Trophoblast cell (in vitro differentiated cells and primary cell): Measurements from ENCODE around the gene MRPL28.

Experiments used
- DNase-seq, 2 donors: peaks; one replicate each; pipeline ENCODE4 v3.0.0-alpha.2; 2016
- H2AFZ ChIP-seq: 2 replicates; pipeline ENCODE4 v1.6.1; 2013; ENCODE audit warnings: low read length, moderate library complexity, mild to moderate bottlenecking; ENCODE audit not compliant: insufficient read depth, poor library complexity
- H2AK5ac ChIP-seq: 2 replicates; pipeline ENCODE4 v1.6.1; 2013; ENCODE audit warnings: mild to moderate bottlenecking, low read length
- H2BK120ac ChIP-seq: 2 replicates; pipeline ENCODE4 v1.6.1; 2013; ENCODE audit warnings: low read length, mild to moderate bottlenecking, moderate library complexity; ENCODE audit not compliant: insufficient read depth, poor library complexity
- H2BK12ac ChIP-seq: 2 replicates; pipeline ENCODE4 v1.6.1; 2013; ENCODE audit warnings: mild to moderate bottlenecking, low read length, moderate library complexity
- H2BK5ac ChIP-seq: 2 replicates; pipeline ENCODE4 v1.6.1; 2013; ENCODE audit warnings: low read length, low read depth, moderate library complexity, mild to moderate bottlenecking; ENCODE audit not compliant: poor library complexity
- H3K14ac ChIP-seq: 2 replicates; pipeline ENCODE4 v1.6.1; 2013; ENCODE audit warnings: mild to moderate bottlenecking, low read length
- H3K18ac ChIP-seq: 2 replicates; pipeline ENCODE4 v1.6.1; 2013; ENCODE audit warnings: mild to moderate bottlenecking, low read length
- H3K23ac ChIP-seq: 2 replicates; pipeline ENCODE4 v1.6.1; 2013; ENCODE audit warnings: low read length
- H3K27ac ChIP-seq: 2 replicates; pipeline ENCODE4 v1.5.1; 2013; ENCODE audit warnings: low read depth, mild to moderate bottlenecking, inconsistent platforms, low read length, moderate library complexity
- H3K27me3 ChIP-seq: 2 replicates; pipeline ENCODE4 v1.6.1; 2013; ENCODE audit warnings: inconsistent platforms, mild to moderate bottlenecking, low read length, moderate library complexity; ENCODE audit not compliant: insufficient read depth
- H3K36me3 ChIP-seq, 2 experiments: 1 replicate in 1 of 2; 2 replicates in 1 of 2; pipeline ENCODE4 v1.6.1; 2013; ENCODE audit warnings: low read length in 2 of 2, mild to moderate bottlenecking in 2 of 2, moderate library complexity in 1 of 2; ENCODE audit not compliant: insufficient read depth in 2 of 2, control insufficient read depth in 1 of 2
- H3K4ac ChIP-seq: 2 replicates; pipeline ENCODE4 v1.6.1; 2013; ENCODE audit warnings: low read depth, mild to moderate bottlenecking, low read length, moderate library complexity
- H3K4me1 ChIP-seq, 2 experiments: 1 replicate in 1 of 2; 2 replicates in 1 of 2; pipeline ENCODE4 v1.6.1; 2013; ENCODE audit warnings: low read length in 2 of 2, mild to moderate bottlenecking in 2 of 2, moderate library complexity in 1 of 2; ENCODE audit not compliant: insufficient read depth in 2 of 2, control insufficient read depth in 1 of 2
- H3K4me2 ChIP-seq: 2 replicates; pipeline ENCODE4 v1.6.1; 2013; ENCODE audit warnings: inconsistent platforms, mild to moderate bottlenecking, low read length, moderate library complexity
- H3K4me3 ChIP-seq: 2 replicates; pipeline ENCODE4 v1.5.1; 2013; ENCODE audit warnings: mild to moderate bottlenecking, low read depth, low read length, inconsistent platforms
- H3K79me1 ChIP-seq: one replicate; pipeline ENCODE4 v1.6.1; 2013; ENCODE audit warnings: low read length
- H3K79me2 ChIP-seq: 2 replicates; pipeline ENCODE4 v1.6.1; 2013; ENCODE audit warnings: low read length, mild to moderate bottlenecking; ENCODE audit not compliant: control insufficient read depth, insufficient read depth, poor library complexity
- H3K9ac ChIP-seq: 2 replicates; pipeline ENCODE4 v1.6.1; 2013; ENCODE audit warnings: mild to moderate bottlenecking, low read length
- H3K9me3 ChIP-seq: 2 replicates; pipeline ENCODE4 v1.6.1; 2013; ENCODE audit warnings: low read depth, mild to moderate bottlenecking, control low read depth, inconsistent platforms, low read length; ENCODE audit not compliant: insufficient read depth
- H4K12ac ChIP-seq: 2 replicates; pipeline ENCODE4 v1.6.1; 2013; ENCODE audit warnings: low read depth, mild to moderate bottlenecking, low read length, moderate library complexity
- H4K8ac ChIP-seq: 2 replicates; pipeline ENCODE4 v1.6.1; 2013; ENCODE audit warnings: low read depth, mild to moderate bottlenecking, low read length, moderate library complexity
- H4K91ac ChIP-seq: one replicate; pipeline ENCODE4 v1.6.1; 2013; ENCODE audit warnings: low read depth, mild to moderate bottlenecking, low read length, moderate library complexity
- WGBS: extraction: QIAGEN DNeasy Blood & Tissue Kit; methylation state at CpG from one replicate; pipeline ENCODE4 v1.1.7; 2013; ENCODE audit warnings: missing lambda C conversion rate; ENCODE audit not compliant: insufficient read length, insufficient coverage; ENCODE audit errors: extremely low coverage; 5-methylcytosine and 5-hydroxymethylcytosine counted together

MRPL28 gene

DNA sequence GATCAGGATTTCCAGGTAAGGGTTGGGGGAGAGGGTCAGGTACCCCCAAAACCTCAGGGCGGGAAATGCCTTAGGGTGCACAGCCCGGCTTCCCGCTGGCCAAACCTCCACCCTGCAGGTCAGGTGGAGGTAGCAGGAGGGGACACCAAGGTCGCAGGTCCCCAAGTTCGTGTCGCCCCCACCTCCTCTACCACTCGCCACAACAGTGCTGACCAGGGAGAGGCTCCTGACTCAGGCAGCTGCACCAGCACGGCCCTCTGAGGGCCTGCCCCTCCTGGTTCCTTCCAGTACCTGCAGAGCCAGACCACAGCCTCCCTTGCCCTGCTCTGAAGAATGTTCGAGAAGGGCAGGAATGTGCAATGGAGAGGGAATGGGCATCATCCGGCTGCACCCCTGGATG, 3.9 kb downstream of the MRPL28 start:
- Histone ChIP-seq H3K27me3 (no peaks in the 10 kb centered on the region), H2BK12ac (no peak overlapping the region), H3K36me3 (peaks cover 34 to 39% of the 10 kb centered on the region in 2 experiments), H3K9me3 (no peaks in the 10 kb centered on the region), H3K9ac (no peak overlapping the region), H2AK5ac (no peak overlapping the region), H3K79me2 (no peaks in the 10 kb centered on the region), H3K23ac (no peak overlapping the region), H2AFZ (no peak overlapping the region), H4K91ac (no peak overlapping the region), H4K12ac (no peak overlapping the region), H3K4me2 (no peak overlapping the region), H3K79me1 (no peaks in the 10 kb centered on the region), H3K4me1 (peaks cover 8 to 12% of the 10 kb centered on the region in 2 experiments), H3K27ac (no peak overlapping the region), H4K8ac (no peak overlapping the region), H3K4ac (no peak overlapping the region), H3K14ac (no peak overlapping the region), H3K4me3 (no peak overlapping the region), H3K18ac (no peak overlapping the region), H2BK120ac (no peak overlapping the region), H2BK5ac (no peak overlapping the region)
- no peak for DNase-seq
- WGBS = no CpG with 5 or more reads among the region's 10 CpGs

DNA sequence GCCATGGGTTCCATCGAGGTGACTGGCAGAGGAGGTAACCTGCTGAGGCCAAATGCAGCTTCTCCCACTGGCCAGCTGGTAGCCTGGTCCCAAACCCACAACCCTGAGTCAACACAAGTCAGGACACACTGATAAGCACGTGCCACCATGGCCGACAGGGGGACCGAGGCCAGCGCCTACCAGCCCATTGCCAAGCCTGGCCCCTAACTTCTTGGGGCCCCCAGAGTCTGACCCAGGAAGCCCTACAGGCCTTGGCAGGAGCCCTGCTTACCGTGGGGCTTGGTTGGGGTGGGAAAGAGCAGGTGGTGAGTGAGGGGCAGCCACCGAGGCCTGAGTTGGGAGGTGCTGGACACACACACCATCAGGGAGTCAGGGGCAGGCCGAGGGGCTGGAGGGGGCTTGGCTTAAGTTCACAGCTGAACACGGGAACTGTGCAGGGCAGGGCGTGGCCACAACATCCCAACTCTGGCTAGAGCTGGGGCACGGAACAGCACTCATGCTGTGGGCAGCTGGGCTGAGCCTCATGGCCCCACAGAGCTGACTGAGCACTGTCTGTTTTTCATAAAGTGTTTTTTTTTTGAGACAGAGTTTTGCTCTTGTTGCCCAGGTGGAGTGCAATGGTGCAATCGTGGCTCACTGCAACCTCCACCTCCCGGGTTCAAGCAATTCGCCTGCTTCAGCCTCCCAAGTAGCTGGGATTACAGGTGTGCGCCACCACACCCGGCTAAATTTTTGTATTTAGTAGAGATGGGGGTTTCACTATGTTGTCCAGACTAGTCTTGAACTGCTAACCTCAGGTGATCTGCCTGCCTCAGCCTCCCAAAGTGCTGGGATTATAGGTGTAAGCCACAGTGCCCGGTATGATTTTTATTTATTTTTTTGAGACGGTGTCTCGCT, 5.5 kb downstream of the MRPL28 start:
- DNase-seq = no peak
- Histone ChIP-seq H2AK5ac (no peak overlapping the region), H3K4ac (no peak overlapping the region), H3K14ac (no peak overlapping the region), H3K27me3 (no peaks in the 10 kb centered on the region), H3K79me1 (no peaks in the 10 kb centered on the region), H4K12ac (no peak overlapping the region), H3K18ac (no peak overlapping the region), H3K9me3 (no peaks in the 10 kb centered on the region), H3K9ac (no peak overlapping the region), H3K4me1 (peaks cover 4% of the 10 kb centered on the region in 2 experiments), H4K91ac (no peak overlapping the region), H3K36me3 (peaks cover 32 to 36% of the 10 kb centered on the region in 2 experiments), H3K23ac (no peak overlapping the region), H4K8ac (no peak overlapping the region), H2BK120ac (no peak overlapping the region), H3K4me2 (no peak overlapping the region), H3K27ac (no peak overlapping the region), H2AFZ (no peak overlapping the region), H3K4me3 (no peak overlapping the region), H2BK12ac (no peak overlapping the region), H3K79me2 (no peaks in the 10 kb centered on the region), H2BK5ac (no peak overlapping the region)
- no CpG with 5 or more reads among the region's 19 CpGs for WGBS

DNA sequence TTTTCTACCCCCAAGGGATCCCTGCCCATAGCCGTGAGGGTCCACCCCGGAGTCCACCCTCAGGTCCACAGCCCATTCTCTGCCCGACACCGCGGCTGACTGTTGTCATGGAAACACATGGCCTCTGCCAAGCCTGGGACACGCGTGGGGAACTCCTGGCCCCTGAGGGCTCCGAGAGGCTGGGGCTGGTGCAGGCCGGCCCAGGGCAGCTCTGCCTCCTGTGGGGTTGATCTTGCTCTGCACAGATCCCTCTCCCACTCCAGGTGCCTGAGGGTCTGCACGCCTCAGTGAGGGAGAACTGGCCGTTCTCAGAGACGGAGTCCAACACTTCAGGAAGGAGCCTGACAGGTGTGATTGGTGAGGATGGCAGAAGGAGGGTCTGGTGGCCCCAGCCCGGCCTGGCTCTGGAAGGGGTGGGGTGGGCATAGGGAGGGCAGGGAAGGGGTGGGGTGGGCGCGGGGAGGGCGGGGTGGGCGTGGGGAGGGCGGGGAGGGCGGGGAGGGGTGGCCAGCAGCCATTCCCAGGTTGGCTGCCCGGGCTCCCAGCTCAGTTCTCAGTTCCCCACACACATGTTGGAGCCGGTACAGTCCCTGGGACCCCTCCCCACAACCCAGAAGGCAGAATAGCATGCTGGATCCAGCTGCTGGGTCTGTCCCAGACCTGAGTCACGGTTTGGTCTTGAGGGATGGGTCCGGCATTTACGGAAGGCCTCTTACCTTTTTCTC, 6.4 kb downstream of the MRPL28 start:
- Histone ChIP-seq H4K91ac (no peak overlapping the region), H2AFZ (no peak overlapping the region), H3K4me3 (no peak overlapping the region), H2AK5ac (no peak overlapping the region), H3K27ac (no peak overlapping the region), H2BK120ac (no peak overlapping the region), H3K79me1 (no peaks in the 10 kb centered on the region), H3K4me1 (peaks cover 0 to 4% of the 10 kb centered on the region in 2 experiments), H3K9ac (no peak overlapping the region), H3K9me3 (no peaks in the 10 kb centered on the region), H3K4me2 (no peak overlapping the region), H3K36me3 (peaks cover 29% of the 10 kb centered on the region in 2 experiments), H3K23ac (no peak overlapping the region), H3K18ac (no peak overlapping the region), H4K12ac (no peak overlapping the region), H2BK12ac (no peak overlapping the region), H3K14ac (no peak overlapping the region), H2BK5ac (no peak overlapping the region), H4K8ac (no peak overlapping the region), H3K79me2 (no peaks in the 10 kb centered on the region), H3K4ac (no peak overlapping the region), H3K27me3 (no peaks in the 10 kb centered on the region)
- WGBS = no CpG with 5 or more reads among the region's 24 CpGs
- no peak for DNase-seq

DNA sequence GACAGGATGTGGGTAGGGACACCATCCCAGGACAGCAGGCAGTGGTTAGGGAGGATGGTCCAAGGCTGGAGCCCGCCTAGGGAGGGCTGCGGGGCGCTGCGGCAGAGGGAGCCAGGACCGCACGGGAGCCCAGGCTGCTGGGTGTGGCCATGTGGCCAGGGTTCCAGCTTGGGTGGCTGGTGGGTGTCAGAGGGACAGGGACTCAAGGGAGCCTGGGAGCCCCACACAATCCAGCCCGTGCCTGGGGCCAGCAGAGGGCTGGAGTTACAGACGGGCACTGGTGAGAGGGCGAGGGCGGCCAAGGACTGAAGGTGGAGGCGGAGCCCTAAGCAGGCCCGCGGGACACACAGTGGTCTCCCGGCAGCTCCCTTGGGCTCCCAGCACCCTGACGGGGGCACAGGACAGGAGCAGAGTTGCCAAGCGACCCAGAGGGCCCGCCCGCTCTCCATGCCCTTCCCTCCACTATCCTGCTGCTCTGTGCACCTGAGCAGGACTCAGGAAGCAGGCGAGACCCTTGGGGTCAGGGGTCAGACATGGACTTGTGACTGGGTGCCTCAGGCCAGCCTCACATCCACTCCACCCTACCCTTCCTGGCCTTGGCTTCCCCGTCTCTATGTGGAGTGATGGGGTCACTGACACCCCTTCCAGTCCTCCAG, 7.1 kb downstream of the MRPL28 start:
- no peak overlapping the region for H3K4me2 ChIP-seq
- H3K4me3 ChIP-seq = no peak overlapping the region
- no peak overlapping the region for H3K14ac ChIP-seq
- H2AK5ac ChIP-seq = no peak overlapping the region
- H3K18ac ChIP-seq = no peak overlapping the region
- H2BK5ac ChIP-seq = no peak overlapping the region
- no peak overlapping the region for H2BK12ac ChIP-seq
- H3K9ac ChIP-seq = no peak overlapping the region
- no peak for DNase-seq
- peaks cover 0 to 4% of the 10 kb centered on the region in 2 experiments for H3K4me1 ChIP-seq
- no peaks in the 10 kb centered on the region for H3K27me3 ChIP-seq
- H3K27ac ChIP-seq = no peak overlapping the region
- no peaks in the 10 kb centered on the region for H3K9me3 ChIP-seq
- H3K79me2 ChIP-seq = no peaks in the 10 kb centered on the region
- no CpG with 5 or more reads among the region's 20 CpGs for WGBS
- H4K12ac ChIP-seq = no peak overlapping the region
- H2BK120ac ChIP-seq = no peak overlapping the region
- H2AFZ ChIP-seq = no peak overlapping the region
- H4K8ac ChIP-seq = no peak overlapping the region
- no peak overlapping the region for H4K91ac ChIP-seq
- no peak overlapping the region for H3K4ac ChIP-seq
- peaks cover 22% of the 10 kb centered on the region in 2 experiments for H3K36me3 ChIP-seq
- no peaks in the 10 kb centered on the region for H3K79me1 ChIP-seq
- no peak overlapping the region for H3K23ac ChIP-seq
